HCT116 (cell line): Measurements from ENCODE around the gene POLR1B. TPM values are rescaled to one million over a fixed set of nuclear protein-coding genes. Genes with fewer than 3 reads are reported as not detected.
A peak's percentile ranks its signal among the peaks of the same experiment; 100 is the strongest.

Experiments
- ATAC-seq: fragments of 200-7000 bp; cut with Tn5 transposase; 2 replicates; pipeline ENCODE4 v1.9.1; 2020; ENCODE audit warnings: mild to moderate bottlenecking, moderate library complexity
- BruUV-seq: library from RNA; stranded (reverse); fragments of 400-500 nt; replicated peaks from 2 replicates; lab custom pipeline; 2021; lab: Mats Ljungman, UMichigan
- CTCF ChIA-PET: fragments of 300-600 bp; sonication (Branson Sonifier 250); formaldehyde crosslinking; loops from one replicate; lab custom pipeline; 2021; ENCODE audit warnings: antibody characterized with exemption; lab: Charles Lee
- POLR2A ChIA-PET: fragments of 300-600, 350-600 bp; sonication (Branson Sonifier 250); formaldehyde crosslinking; loops from one replicate; lab custom pipeline; 2021; ENCODE audit warnings: antibody characterized with exemption; lab: Charles Lee
- RAD21 ChIA-PET, 2 experiments: fragments of 300-600 bp; sonication (Branson Sonifier 250); formaldehyde crosslinking; loops; one replicate each; lab custom pipeline; 2023; ENCODE audit warnings: low total read pairs in 2 of 2; ENCODE audit not compliant: uncharacterized antibody in 2 of 2, unreplicated experiment in 2 of 2, low non-redundant PET in 1 of 2; lab: Charles Lee
- DNase-seq: peaks from one replicate; pipeline ENCODE4 v3.0.0-alpha.2; 2010; ENCODE audit warnings: low read depth, low spot score
- H2AFZ ChIP-seq: fragments of 200-600 bp; shearing (Covaris generic), sonication (generic); 2 replicates; pipeline ENCODE4 v1.6.1; 2017; ENCODE audit warnings: low read depth, mixed run types, mixed read lengths, antibody characterized with exemption, low read length; ENCODE audit not compliant: poor library complexity, severe bottlenecking
- H3K27ac ChIP-seq: 2 replicates; pipeline ENCODE4 v1.5.1; 2012; ENCODE audit warnings: low read depth, low read length
- H3K27me3 ChIP-seq: fragments of 200-600 bp; sonication (generic); 2 replicates; pipeline ENCODE4 v1.6.1; 2016; ENCODE audit warnings: mixed run types, low read length, mixed read lengths; ENCODE audit not compliant: insufficient read depth
- H3K36me3 ChIP-seq, 2 experiments: fragments of 200-500 bp in 1 of 2; fragments of 200-600 bp in 1 of 2; sonication (Bioruptor generic) in 1 of 2; sonication (generic) in 1 of 2; 2 replicates each; pipeline versions ENCODE4 v1.5.1 to v1.6.1; 2014 to 2016; ENCODE audit warnings: low read length in 2 of 2, inconsistent platforms in 1 of 2, mixed read lengths in 1 of 2, mixed run types in 1 of 2; ENCODE audit not compliant: insufficient read depth in 2 of 2, control insufficient read depth in 1 of 2
- H3K4me1 ChIP-seq, 2 experiments: fragments of 200-600 bp in 1 of 2; sonication (generic) in 1 of 2; 2 replicates each; pipeline versions ENCODE4 v1.5.1 to v1.6.1; 2012 to 2017; ENCODE audit warnings: low read length in 2 of 2, inconsistent platforms in 1 of 2, mild to moderate bottlenecking in 1 of 2, mixed read lengths in 1 of 2, mixed run types in 1 of 2, moderate library complexity in 1 of 2; ENCODE audit not compliant: insufficient read depth in 2 of 2, control insufficient read depth in 1 of 2
- H3K4me2 ChIP-seq: fragments of 200-600 bp; sonication (generic); 2 replicates; pipeline ENCODE4 v1.6.1; 2017; ENCODE audit warnings: mixed run types, low read length, mixed read lengths
- H3K4me3 ChIP-seq, 2 experiments: fragments of 200-600 bp in 1 of 2; sonication (generic) in 1 of 2; replicated peaks in 1 of 2; 2 replicates each; pipeline ENCODE4 v1.5.1; 2011 to 2016; ENCODE audit warnings: low read length in 2 of 2, control low read depth in 1 of 2, low read depth in 1 of 2, mild to moderate bottlenecking in 1 of 2, mixed read lengths in 1 of 2, mixed run types in 1 of 2
- H3K79me2 ChIP-seq: fragments of 200-600 bp; sonication (generic); 2 replicates; pipeline ENCODE4 v1.6.1; 2017; ENCODE audit warnings: mild to moderate bottlenecking, mixed run types, low read length, moderate library complexity, mixed read lengths; ENCODE audit not compliant: insufficient read depth
- H3K9ac ChIP-seq: fragments of 200-600 bp; sonication (generic); 2 replicates; pipeline ENCODE4 v1.6.1; 2016; ENCODE audit warnings: low read length, mixed read lengths
- H3K9me2 ChIP-seq: fragments of 200-600 bp; sonication (generic), shearing (Covaris generic); 2 replicates; pipeline ENCODE4 v1.6.1; 2017; ENCODE audit warnings: mixed run types, mild to moderate bottlenecking, moderate library complexity; ENCODE audit not compliant: insufficient read depth
- H3K9me3 ChIP-seq, 2 experiments: fragments of 200-500 bp in 1 of 2; fragments of 200-600 bp in 1 of 2; sonication (Bioruptor generic) in 1 of 2; sonication (generic) in 1 of 2; 2 replicates each; pipeline ENCODE4 v1.6.1; 2014 to 2017; ENCODE audit warnings: low read length in 2 of 2, mixed read lengths in 2 of 2, inconsistent platforms in 1 of 2, low read depth in 1 of 2, mild to moderate bottlenecking in 1 of 2, mixed run types in 1 of 2, moderate library complexity in 1 of 2; ENCODE audit not compliant: control insufficient read depth in 1 of 2, insufficient read depth in 1 of 2
- H4K20me1 ChIP-seq: fragments of 200-600 bp; sonication (generic), shearing (Covaris generic); 2 replicates; pipeline ENCODE4 v1.6.1; 2017; ENCODE audit warnings: mixed run types, mild to moderate bottlenecking, moderate library complexity; ENCODE audit not compliant: insufficient read depth
- EGR1 ChIP-seq: IDR thresholded peaks from 2 replicates; pipeline ENCODE4 v1.6.1; 2012; ENCODE audit warnings: low read depth
- ELF1 ChIP-seq: IDR thresholded peaks from 2 replicates; pipeline ENCODE4 v1.6.1; 2012; ENCODE audit warnings: low read depth, borderline replicate concordance
- FOSL1 ChIP-seq: IDR thresholded peaks from 2 replicates; pipeline ENCODE4 v1.6.1; 2012; ENCODE audit warnings: low read depth
- JUND ChIP-seq: IDR thresholded peaks from 2 replicates; pipeline ENCODE4 v1.6.1; 2012
- POLR2A ChIP-seq: IDR thresholded peaks from 2 replicates; pipeline ENCODE4 v1.7.0; 2011; ENCODE audit warnings: borderline replicate concordance; ENCODE audit not compliant: insufficient read depth, insufficient read length; ENCODE audit errors: extremely low read depth
- POLR2AphosphoS5 ChIP-seq: IDR thresholded peaks from 2 replicates; pipeline ENCODE4 v1.6.1; 2011; ENCODE audit warnings: mild to moderate bottlenecking, low read depth, low read length, moderate library complexity
- SP1 ChIP-seq: IDR thresholded peaks from 2 replicates; pipeline ENCODE4 v1.6.1; 2012; ENCODE audit warnings: low read depth
- ZFX ChIP-seq: fragments of 450-650 bp; IDR thresholded peaks from 2 replicates; pipeline ENCODE4 v1.6.1; 2017
- intact Hi-C: fragments of 100-400 bp; cut with micrococcal nuclease; formaldehyde crosslinking; loops from 2 replicates; pipeline ENCODE4 v1.10.0; 2022
- total RNA-seq: library from RNA; stranded (reverse); gene quantifications from one replicate; pipeline ENCODE4 v1.2.1, GENCODE V29; 2021; ENCODE audit not compliant: unreplicated experiment
- TF ChIP-seq, protein P1 (sequence below): IDR thresholded peaks from 2 replicates; pipeline ENCODE4 v1.6.1; 2011; ENCODE audit warnings: mild to moderate bottlenecking, low read length, moderate library complexity; ENCODE audit not compliant: insufficient replicate concordance; ENCODE audit errors: extremely low read depth

Gene POLR1B
- total RNA-seq, 1 experiment from 2014 or later, result 57.7 TPM

DNA sequence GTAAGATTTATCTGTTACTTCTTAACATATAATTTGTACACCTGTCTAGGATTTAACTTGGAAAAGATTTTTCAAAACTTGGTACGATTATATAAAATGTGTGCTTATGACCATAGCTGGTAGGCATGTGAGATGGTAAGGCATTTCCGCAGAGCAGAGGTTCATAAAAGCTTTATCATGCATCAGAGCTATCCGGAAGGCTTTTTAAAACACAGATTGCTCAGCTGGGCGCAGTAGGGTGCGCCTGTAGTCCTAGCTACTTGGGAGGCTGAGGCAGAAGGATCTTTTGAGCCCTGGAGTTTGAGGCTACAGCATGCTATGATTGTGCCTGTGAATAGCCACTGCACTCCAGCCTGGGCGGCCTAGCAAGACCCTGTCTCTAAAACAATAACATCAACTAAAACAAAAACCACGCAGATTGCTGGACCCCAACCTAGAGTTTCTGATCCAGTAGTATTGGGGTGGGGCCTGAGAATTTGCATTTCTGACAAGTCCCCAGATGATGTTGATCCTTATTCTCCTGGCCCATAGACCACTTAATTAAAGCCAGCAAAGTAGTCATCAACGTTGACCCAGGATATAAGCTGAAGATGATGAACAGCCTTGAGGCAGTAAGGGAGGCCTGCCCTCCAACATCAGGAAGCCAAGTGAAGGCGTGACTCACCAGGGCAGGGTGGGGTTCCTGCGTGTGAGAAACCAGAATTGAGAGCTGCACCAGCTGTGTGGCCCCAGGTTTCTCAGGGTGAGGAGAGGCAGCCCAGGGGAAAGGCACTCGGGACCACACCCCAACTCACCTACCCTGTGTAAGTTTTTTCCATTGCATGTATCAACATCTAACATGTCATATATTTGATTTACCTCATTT lies 81.9 kb downstream of the POLR1B start (continued):
- TF ChIP-seq FOSL1, result peak; percentile 79
- no peak for TF ChIP-seq ELF1
- no peak for TF ChIP-seq POLR2A
- no peak for TF ChIP-seq EGR1
- TF ChIP-seq, protein P1, sequence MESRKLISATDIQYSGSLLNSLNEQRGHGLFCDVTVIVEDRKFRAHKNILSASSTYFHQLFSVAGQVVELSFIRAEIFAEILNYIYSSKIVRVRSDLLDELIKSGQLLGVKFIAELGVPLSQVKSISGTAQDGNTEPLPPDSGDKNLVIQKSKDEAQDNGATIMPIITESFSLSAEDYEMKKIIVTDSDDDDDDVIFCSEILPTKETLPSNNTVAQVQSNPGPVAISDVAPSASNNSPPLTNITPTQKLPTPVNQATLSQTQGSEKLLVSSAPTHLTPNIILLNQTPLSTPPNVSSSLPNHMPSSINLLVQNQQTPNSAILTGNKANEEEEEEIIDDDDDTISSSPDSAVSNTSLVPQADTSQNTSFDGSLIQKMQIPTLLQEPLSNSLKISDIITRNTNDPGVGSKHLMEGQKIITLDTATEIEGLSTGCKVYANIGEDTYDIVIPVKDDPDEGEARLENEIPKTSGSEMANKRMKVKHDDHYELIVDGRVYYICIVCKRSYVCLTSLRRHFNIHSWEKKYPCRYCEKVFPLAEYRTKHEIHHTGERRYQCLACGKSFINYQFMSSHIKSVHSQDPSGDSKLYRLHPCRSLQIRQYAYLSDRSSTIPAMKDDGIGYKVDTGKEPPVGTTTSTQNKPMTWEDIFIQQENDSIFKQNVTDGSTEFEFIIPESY, result no peak
- TF ChIP-seq POLR2AphosphoS5, result peak; percentile 50
- no peak for TF ChIP-seq ZFX
- peak; percentile 85 for TF ChIP-seq JUND
- TF ChIP-seq, all 23 proteins: peak for 6

DNA sequence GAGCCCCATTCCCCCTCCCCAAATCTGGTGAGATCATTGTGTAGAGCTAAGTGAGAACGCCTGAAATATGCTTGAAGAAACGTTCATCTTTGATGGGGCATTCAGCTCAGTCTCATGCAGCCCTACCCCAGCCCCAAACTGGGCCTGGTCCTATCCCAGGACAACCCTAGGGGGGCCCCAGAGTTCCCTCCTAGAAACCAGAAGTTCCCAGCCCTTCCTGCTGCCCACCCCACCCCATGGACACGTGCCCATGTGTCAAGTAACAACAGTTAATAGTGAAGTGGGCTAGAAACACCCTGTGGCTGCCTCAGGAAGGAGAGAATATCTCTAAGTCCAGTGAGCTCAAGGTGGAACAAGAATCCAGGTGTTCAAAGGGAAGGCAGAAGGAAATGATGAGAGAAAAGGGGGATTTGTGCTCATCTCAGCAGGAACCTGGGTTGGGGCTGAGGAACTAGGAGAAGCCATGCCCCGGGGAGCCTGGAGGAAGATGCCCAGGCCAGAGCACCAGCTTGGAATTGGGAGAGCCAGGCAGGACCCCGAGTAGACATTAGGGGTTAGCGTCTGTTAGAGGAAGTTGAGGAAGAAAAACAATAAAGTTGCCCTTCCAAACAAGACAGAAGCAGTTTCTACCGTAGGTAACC lies 83.3 kb downstream of the POLR1B start:
- Histone ChIP-seq H3K27ac (peak overlapping the region; percentile 32; the same call in 1 of the 2 replicates), H3K9me2 (no peaks in the 10 kb centered on the region), H3K36me3 (no peaks in the 10 kb centered on the region), H4K20me1 (no peaks in the 10 kb centered on the region), H3K4me2 (peak overlapping the region; percentile 72), H3K4me1 (peaks cover 48 to 93% of the 10 kb centered on the region in 2 experiments), H3K9ac (peak overlapping the region; percentile 48), H3K79me2 (no peaks in the 10 kb centered on the region), H2AFZ (no peak overlapping the region), H3K9me3 (no peaks in the 10 kb centered on the region), H3K4me3 (no peak overlapping the region), H3K27me3 (no peaks in the 10 kb centered on the region)
- intact Hi-C loops, result loop anchor here (1.0 kb wide), 2 partner anchors 66 to 101 kb away; no protein-coding TSS in a partner anchor
- no peak for DNase-seq
- POLR2A ChIA-PET, result interaction anchor here (1.5 to 11.6 kb wide), 3 partner anchors 20 to 111 kb away, joined by 3 to 86 read pairs (median 22); partner anchors contain the start of gene SLC20A1
- RAD21 ChIA-PET, result interaction anchor here (1.0 to 4.8 kb wide), 4 partner anchors 25 to 101 kb away, joined by 3 to 35 read pairs (median 8); no protein-coding TSS in a partner anchor
- CTCF ChIA-PET, result interaction anchor here (0.9 to 6.8 kb wide), 8 partner anchors 20 to 316 kb away, joined by 3 to 100 read pairs (median 5); partner anchors contain the start of gene SLC20A1
- ATAC-seq, result no peak
- no peak for TF ChIP-seq SP1
- no TSS peak for BruUV-seq
